ENCODE data around the gene SLC24A1.

DNA sequence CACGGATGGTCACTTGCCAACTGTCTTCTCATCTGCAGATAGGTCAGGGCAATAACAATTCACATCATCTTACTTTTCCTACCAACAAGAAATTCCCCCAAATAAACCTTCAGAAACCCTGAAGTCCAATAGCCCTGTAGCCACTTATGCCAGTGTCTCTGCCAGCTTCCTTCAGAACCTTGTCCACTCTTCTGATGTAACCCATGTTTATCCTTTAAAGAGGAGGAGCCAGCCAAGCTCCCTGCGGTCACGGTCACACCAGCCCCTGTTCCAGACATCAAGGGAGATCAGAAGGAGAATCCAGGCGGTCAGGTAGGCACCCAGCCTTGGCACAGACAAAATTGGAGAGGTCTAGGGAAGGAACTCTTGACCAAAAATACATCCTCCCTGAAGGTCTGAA is 23.7 kb downstream of the SLC24A1 start:
- TF ChIP-seq, protein P1, sequence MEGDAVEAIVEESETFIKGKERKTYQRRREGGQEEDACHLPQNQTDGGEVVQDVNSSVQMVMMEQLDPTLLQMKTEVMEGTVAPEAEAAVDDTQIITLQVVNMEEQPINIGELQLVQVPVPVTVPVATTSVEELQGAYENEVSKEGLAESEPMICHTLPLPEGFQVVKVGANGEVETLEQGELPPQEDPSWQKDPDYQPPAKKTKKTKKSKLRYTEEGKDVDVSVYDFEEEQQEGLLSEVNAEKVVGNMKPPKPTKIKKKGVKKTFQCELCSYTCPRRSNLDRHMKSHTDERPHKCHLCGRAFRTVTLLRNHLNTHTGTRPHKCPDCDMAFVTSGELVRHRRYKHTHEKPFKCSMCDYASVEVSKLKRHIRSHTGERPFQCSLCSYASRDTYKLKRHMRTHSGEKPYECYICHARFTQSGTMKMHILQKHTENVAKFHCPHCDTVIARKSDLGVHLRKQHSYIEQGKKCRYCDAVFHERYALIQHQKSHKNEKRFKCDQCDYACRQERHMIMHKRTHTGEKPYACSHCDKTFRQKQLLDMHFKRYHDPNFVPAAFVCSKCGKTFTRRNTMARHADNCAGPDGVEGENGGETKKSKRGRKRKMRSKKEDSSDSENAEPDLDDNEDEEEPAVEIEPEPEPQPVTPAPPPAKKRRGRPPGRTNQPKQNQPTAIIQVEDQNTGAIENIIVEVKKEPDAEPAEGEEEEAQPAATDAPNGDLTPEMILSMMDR (IDR thresholded peaks at IDR 0.05): no peak
- no peak for TF ChIP-seq POLR2A (IDR thresholded peaks at IDR 0.05)
